Inferior parietal cortex (tissue), 1 donor: Measurements from ENCODE around the gene CCDC142.
A peak's percentile ranks its signal among the peaks of the same experiment; 100 is the strongest.

Source experiments
- DNase-seq: peaks from one replicate; pipeline ENCODE4 v3.0.0-alpha.2; 2016; ENCODE audit errors: extremely low spot score

The CCDC142 gene, protein sequence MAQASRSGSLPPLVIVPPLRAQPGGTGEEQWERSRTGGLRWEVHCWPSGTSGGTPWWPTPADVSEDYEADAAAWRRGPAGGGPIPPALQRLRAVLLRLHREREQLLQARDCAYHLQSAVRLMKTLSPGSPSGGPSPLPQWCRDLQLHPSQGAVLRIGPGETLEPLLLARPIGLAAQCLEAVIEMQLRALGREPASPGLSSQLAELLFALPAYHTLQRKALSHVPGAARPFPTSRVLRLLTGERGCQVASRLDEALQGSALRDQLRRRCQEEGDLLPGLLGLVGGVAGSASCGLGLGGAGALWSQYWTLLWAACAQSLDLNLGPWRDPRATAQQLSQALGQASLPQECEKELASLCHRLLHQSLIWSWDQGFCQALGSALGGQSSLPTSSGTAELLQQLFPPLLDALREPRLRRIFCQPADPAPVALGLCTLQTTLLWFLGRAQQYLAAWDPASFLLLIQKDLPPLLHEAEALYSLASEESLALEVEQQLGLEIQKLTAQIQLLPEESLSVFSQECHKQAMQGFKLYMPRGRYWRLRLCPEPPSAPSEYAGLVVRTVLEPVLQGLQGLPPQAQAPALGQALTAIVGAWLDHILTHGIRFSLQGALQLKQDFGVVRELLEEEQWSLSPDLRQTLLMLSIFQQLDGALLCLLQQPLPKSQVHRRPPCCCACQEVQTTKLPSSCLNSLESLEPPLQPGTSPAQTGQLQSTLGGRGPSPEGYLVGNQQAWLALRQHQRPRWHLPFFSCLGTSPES

DNA sequence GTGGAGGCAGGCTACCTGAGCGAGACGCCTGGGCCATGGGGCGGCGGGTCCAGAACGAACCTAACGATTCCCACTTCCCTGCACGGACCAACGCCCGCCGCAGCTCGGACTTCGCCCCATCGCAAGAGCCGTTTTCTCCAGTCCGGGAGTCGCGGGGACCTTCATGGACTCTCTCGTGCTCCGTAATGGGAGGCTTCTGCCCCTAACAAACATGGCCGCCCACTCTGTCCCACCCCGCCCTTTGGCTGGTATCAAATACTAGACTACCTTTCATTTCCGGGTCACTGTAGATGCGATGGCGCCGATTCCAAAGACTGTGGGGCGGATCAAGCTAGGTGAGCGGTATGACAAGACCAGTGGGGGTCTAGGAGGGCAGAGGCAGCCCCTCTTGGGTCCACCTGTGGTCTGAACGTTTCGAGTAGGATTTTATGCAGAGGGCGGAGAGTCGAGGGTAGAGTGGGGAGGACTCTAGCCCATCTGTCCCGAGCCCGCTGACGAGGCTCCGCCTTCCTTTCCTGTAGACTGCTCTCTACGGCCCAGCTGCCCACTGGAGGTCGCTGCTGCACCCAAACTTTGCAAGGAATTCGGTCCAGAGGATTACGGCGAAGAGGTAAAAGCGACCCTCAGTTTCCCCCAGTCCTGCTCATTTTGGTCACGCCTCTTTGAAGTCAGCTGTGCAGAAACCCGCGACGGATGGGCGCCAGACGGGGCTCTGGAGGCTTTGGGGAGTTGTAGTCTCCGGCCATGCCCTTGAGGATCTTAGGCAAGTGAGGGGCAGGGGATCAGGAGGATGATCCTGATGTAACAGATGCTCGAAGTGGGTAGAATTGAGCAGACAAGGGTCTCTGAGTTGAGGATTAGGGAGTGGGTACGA is at the start of gene CCDC142, which contains the start of gene TTC31:
Gene CCDC142 (minus strand): TSS at position 198 of the 874 bp plus-strand sequence. CDS start 161 bp downstream, at position 37.
Gene TTC31 (plus strand): TSS at position 281 of the 874 bp plus-strand sequence. CDS start 15 bp downstream, at position 296.
- peak; percentile 96 for DNase-seq

DNA sequence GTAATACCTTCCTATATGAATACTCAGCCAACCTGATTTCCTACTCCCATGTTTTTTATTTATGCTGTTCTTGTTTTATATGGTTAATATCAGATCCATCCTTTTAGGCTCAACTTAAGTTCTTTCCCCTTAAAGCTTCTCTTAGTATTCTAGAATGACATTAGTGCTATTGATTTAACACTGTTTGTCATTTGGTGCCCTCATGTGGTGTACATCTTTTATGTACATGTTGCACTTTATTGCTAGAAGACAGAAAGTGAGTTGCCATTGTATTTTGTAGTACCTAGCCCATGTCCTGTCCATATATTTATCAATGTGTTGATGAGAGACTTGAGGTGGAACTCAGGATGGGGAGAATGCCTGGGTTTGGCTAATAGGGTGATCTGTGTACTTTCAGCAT is 49.4 kb upstream of the CCDC142 start:
- DNase-seq = no peak

DNA sequence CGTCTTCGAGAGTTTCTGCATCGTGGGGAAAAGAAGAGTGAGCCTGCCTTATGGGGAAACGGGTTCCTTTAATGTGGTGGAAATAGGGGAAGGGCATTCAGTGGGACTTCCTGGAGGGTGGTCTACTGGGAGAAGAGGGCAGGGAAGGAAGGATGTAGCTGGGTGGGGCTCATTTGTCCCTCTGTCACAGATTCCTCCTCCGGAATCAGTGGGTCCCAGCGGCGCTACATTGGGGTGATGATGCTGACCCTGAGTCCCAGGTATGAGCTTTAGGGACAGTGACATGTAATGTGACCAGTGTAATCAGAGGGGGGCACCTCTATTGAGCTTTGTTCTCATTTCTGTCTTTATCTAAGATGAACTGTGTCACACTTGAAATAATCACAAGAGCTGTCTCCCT is 48.9 kb upstream of the CCDC142 start:
- DNase-seq = no peak

DNA sequence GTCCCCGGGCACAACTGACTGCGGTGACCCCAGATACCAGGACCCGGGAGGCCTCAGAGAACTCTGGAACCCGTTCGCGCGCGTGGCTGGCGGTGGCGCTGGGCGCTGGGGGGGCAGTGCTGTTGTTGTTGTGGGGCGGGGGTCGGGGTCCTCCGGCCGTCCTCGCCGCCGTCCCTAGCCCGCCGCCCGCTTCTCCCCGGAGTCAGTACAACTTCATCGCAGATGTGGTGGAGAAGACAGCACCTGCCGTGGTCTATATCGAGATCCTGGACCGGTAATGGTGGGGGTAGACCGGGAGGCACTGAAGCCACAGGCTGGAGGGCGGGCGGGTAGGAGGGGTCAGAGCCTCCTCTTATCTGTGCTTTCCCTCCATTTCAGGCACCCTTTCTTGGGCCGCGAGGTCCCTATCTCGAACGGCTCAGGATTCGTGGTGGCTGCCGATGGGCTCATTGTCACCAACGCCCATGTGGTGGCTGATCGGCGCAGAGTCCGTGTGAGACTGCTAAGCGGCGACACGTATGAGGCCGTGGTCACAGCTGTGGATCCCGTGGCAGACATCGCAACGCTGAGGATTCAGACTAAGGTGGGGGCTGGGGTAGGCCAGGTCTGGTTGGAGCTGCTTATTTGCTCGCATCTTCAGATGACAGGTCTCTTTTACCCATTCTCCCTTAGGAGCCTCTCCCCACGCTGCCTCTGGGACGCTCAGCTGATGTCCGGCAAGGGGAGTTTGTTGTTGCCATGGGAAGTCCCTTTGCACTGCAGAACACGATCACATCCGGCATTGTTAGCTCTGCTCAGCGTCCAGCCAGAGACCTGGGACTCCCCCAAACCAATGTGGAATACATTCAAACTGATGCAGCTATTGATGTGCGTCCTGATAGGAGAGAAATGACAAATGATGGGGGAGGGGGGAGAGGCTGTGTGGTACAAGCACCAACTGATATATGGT is 47.7 kb upstream of the CCDC142 start:
- DNase-seq = peak; percentile 59

DNA sequence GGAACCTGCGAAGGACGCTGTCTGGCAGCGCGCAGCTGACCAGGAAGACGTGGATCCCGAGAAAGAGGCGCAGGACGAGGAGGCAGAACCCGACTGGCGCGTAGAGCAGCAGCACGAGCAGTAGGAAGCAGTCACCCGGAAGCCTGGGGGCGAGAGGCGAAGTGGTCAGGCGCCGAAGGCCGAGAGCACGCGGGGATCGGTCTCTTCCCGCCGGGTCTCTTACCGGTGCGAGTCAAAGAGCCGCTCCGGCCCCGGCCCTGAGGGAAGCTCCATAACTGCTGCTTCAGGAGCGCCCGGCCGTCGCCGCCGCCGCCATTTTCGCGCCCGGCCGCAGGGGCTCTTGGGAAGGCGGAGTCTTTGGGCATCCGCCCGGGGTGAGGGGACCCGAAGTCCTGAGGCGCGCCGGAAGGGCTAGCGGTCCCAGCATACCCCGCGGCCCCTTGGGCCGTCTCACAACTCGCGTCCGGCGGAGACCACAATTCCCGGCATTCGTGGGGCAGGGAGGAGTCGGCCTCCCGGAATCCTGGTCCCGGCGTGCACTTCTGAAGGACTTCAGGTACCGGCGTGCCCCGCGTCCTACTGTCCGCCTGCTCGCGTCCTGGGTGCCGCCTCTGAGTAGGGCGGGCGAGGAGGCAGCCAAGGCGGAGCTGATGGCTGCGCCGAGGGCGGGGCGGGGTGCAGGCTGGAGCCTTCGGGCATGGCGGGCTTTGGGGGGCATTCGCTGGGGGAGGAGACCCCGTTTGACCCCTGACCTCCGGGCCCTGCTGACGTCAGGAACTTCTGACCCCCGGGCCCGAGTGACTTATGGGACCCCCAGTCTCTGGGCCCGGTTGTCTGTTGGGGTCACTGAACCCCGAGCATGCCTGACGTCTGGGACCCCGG is 46.8 kb upstream of the CCDC142 start, which contains the start of the genes AUP1 and HTRA2:
Gene AUP1 (minus strand): TSS at position 350 of the 882 bp plus-strand sequence. CDS start 77 bp downstream, at position 273.
Gene HTRA2 (plus strand): TSS at position 577 of the 882 bp plus-strand sequence. CDS start 74 bp downstream, at position 651.
- DNase-seq = peak; percentile 98

DNA sequence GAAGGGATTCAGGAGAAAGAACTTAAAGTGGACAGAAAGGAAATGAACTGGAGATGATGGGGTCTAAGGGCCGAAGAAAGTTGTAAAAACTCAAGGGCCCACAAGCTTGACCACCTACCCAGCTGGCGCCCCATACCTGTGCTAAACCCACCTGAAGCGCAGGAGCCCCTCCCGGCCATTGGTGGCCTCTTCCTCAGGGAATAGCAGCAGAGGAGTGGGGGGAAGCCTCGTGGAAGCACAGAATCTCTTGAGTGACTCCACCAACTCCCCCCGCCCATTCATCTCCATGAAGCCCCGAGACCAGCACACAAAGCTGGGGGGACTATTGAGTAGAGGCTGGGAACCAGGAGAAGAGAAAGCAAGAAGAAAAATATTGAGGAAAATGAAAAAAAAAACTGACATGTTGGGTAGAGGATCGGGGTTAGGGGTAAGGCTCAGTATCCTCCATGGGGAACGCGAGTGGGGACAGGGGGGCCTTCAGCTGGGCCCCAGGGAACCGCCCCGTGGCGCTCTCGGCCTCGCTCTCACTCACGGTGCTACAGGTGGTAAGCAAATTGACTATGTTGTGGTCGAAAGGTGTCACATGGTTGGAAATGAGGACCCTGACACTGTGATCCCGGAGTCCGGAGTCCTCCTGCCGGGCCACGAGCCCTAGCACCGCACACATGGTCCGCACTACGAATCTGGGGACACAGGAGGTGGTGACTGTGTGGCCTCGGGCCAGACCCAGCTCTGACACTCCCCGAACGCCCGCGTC is 46.0 kb upstream of the CCDC142 start:
- DNase-seq = no peak

DNA sequence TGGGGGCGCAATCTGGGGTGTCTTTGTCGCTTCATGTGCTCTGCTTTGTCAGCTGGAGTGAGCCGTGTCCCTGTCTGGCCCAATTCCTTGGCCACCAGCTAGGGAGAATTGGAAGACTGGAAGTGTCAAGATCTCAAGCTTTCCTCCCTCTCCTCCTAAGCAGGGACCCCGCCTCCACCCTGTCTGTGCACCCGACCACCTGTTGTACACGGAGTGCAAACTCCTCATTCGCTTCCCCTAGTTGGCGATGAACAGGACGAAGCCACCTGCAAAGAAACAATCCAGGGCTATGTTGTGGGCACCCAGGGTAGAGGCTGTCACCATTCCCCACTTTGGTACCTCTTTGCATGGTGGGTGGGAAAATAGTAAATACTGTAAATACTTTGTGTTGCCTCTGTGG is 44.9 kb upstream of the CCDC142 start:
- no peak for DNase-seq

DNA sequence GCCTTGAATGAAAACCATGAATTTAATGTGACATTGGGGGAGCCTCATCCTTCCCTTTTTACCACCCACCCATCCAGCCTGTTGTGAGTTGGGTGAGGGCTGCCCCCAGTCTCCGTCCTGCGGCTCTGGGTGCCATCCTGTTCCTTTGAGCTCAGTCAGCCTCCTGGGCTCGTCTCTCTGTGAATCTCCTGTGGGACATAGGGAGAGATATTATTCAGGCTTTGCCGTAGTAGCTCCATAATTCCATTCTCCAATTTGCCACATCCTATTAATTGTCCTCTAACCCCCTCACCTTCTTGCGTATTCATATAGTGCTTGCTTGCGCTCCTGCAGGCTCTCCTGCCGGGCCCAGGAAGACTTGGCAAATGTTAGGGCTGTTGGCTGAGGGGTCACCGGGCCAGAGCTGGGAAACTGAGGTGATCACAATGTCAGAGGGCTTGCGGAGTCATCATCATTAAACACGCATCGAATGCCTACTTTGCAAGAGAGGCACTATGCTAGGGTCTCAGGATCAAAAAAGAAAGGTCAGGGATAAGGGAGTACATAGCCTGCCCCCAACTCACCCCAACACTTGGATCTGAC is 43.9 kb upstream of the CCDC142 start:
- DNase-seq = no peak

DNA sequence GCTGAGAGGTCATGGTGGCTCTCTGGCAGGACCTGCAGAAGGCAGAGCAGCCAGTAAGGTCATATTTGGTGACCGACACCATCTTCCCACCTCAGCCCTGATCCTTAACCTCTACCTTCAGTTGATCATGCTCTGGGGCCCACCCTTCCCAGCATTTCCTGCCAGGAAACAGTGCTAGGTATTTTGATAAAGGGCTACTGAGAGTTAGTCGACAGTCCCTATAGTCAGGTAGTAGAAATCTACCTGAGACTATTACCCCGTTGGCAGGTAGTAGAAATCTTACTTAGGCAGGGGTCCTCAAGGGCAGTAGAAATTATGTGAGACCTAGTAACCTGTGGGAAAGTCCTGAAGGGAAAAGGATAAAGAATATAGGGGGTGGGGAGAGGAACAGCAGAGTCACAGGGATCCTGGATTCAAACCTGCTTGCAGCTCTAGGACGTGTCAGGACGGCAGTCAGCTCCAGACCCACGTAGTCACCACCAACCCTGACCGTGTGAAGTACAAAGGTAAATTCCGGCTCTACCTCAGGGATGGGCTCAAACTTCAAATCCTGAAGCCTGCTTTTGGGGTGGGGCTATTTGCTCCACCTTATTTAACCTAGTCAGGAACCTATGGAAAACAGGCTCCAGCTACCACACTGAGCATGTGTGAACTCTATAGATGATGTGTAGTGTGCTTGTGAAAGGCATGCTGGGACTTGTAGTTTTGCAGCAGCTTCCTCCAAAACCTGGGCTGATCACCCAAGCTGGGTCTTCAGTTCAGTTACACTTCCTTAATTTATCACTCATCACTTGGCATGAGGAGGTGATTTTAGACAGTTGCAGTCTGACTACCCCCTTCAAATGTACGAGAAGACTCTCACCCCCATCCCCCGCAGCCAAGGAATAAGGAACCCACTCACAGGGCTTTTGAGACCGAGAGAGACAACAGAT is 43.2 kb upstream of the CCDC142 start, which contains the start of gene DQX1:
Gene DQX1 (minus strand): TSS at position 515 of the 932 bp plus-strand sequence. CDS start 502 bp downstream, at position 13.
- DNase-seq = no peak

DNA sequence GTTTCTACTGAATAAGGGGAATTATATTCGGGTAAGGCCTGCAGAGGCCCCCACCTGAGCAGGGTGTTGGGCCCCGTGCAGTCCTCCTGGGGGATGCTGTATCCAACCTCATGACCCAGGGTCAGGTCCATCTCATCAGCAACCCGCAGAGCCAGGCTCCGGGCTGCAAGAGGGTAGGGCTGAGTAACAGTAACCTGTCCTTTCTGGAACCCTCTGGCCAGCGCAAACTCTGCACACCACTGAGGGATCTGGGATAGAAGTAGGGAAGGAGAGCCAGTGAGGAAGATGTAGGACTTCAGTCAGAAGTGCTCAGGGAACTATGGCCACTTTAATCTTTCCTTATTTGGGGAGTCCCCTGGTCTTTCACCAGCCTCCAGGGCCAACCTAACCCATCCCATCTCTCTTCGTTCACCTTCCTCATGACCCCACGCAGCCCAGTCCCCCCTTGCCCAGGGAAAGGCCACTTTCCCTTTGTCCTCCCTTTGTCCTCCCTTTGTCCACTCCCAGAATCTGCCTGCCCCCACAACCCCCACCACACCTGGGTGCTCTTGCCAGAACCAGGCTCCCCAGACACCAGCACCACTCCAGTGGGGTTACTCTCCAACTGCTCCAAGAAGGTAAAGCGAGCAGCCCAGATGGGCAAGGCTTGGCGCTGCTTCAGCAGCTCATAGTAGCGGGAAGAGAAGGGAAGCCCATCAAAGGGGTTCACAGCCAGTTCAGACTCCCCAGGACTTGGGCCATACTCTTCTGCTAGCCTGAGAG is 42.3 kb upstream of the CCDC142 start:
- DNase-seq = no peak

DNA sequence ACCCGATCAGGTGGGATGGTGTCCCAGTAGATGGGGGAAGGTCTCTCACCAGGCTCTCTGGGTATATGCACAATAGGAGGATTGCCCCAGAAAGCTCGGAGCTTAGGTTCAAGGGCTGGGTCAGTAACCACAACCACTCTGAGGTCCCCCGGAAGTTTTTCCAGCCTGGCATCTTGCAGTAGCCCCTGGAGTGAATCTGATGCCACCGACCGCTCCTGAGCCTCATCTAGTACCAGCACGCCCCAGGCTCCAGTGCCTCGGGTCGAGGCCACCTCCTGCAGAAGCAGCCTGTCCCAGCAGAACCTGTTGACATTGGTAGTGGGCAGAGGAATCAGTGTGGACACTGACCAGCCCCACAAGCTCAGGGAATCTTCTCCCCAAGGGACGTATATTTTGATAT is 41.2 kb upstream of the CCDC142 start:
- DNase-seq = no peak

DNA sequence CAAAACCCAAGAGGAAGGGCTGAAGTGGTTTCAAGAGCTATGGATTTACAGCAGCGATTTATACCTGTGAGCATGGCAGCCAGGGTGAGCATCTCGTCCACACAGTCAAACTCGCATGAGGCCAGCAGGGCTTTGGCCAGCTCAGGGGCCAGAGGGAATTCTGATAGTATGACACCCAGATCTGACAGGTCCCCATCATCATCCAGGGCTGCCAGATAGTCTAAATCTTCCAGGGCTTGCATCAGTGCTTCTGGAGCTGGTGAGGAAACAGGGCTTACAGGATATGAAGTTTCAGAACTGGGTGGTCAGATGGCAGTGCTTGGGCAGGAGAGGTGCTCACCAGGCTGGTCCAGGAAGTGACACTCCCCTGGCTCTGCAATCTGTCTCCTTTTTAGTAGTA is 39.7 kb upstream of the CCDC142 start:
- DNase-seq = no peak

DNA sequence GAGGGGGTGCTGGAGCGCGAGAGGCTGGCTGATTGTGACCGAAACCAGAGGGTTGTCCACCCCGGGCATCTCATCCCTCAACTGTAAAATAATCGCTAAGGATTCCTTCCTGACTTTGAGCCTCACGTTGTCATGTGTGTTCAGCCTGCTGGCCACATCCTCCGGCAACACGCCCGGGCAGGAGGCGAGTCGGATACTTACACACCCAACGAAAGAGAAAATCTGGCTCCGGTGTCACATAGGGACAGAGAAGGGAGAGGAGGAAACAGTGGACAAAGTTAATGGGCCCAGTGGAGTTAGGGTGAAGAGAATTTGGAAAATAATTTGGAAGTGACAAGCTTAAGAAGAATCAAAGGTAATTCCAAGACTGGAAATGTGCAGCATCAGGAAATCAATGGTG is 33.9 kb upstream of the CCDC142 start:
- DNase-seq = no peak

DNA sequence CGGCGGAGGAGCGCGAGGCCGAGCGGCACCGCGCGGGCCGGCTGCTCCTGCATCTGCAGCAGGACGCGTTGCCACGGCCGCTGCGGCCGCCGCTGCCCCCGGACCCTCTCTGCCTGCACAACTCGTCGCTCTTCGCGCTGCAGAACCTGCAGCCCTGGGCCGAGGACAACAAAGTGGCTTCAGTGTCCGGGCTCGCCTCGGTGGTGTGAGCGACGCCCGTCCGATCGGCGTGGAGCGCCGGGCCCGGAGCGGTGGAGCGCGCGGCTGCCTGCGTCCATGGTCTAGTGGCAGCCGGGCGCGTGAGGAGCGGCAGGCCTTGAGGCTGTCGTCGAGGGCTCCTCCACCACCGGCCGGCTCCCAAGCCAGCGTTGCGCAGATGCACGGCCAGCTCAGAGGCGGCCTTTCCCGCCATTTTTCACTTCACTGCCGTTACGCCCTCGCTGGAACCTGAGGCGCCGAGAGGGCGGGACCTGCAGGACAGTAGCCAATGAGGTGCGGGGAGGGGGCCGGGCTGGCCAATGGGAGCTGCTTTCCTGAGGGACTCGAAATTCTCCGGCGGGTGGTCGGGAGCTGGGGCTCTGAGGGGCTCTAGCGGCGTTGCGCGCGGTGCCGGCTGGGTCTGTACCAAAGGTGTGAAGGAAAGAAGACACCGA is 33.3 kb upstream of the CCDC142 start:
- no peak for DNase-seq

DNA sequence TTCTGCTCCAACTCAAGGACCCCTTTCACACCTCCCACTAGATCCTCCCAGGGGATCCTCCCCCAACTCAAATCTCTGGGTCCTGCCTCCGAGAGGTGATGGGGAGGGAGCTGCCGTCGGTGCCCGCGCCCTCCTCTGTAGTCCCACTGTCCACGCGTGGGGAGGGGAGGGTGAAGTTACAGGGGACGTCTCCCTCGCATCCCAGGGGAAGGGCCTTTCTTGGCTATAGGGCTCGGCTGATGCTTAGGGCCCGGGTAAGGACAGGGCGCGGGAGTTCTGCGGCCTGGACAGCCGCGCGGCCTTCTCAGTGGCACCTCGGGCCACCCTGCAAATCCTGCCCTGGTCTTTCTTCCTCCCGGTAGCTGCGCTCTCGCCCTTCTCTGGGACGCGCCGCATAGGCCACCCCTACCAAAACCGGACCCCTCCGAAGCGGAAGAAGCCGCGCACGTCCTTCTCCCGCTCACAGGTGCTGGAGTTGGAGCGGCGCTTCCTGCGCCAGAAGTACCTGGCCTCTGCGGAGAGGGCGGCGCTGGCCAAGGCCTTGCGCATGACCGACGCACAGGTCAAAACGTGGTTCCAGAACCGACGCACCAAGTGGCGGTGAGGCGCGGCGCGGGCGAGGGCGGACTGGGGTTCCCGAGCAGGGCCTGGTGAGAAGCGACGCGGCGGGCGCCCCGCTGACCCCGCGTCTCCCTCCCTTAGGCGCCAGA is 32.6 kb upstream of the CCDC142 start:
- no peak for DNase-seq
